Liver (tissue), 9 donors: ENCODE data around the gene KDM4C. TPM values are rescaled to one million over a fixed set of nuclear protein-coding genes. Genes with fewer than 3 reads are reported as not detected.

ENCODE experiments used
- DNase-seq: peaks from one replicate; pipeline ENCODE4 v3.0.0-alpha.2; 2017; ENCODE audit warnings: low spot score
- H3K27ac ChIP-seq, 2 donors: one replicate each; pipeline ENCODE4 v1.7.0; 2013; ENCODE audit warnings: inconsistent platforms in 2 of 2, low read length in 2 of 2, control low read depth in 1 of 2, low read depth in 1 of 2, mild to moderate bottlenecking in 1 of 2
- H3K27me3 ChIP-seq, 4 donors: one replicate each; pipeline versions ENCODE4 v1.6.1 to v1.7.0; 2013; ENCODE audit warnings: low read length in 3 of 4, inconsistent platforms in 1 of 4, mild to moderate bottlenecking in 1 of 4, moderate library complexity in 1 of 4; ENCODE audit not compliant: control insufficient read depth in 4 of 4, insufficient read depth in 4 of 4
- H3K36me3 ChIP-seq, 4 donors: one replicate each; pipeline versions ENCODE4 v1.6.1 to v1.7.0; 2013; ENCODE audit warnings: low read length in 3 of 4, mild to moderate bottlenecking in 3 of 4, low read depth in 1 of 4, moderate library complexity in 1 of 4; ENCODE audit not compliant: control insufficient read depth in 4 of 4, insufficient read depth in 3 of 4
- H3K4me1 ChIP-seq, 4 donors: one replicate each; pipeline versions ENCODE4 v1.6.1 to v1.7.0; 2013; ENCODE audit warnings: low read length in 3 of 4, mild to moderate bottlenecking in 3 of 4, moderate library complexity in 1 of 4; ENCODE audit not compliant: control insufficient read depth in 4 of 4, insufficient read depth in 4 of 4
- H3K4me3 ChIP-seq, 3 donors: one replicate each; pipeline versions ENCODE4 v1.6.1 to v1.7.0; 2013; ENCODE audit warnings: low read length in 3 of 3, control low read depth in 1 of 3, low read depth in 1 of 3, mild to moderate bottlenecking in 1 of 3
- H3K9ac ChIP-seq, 2 donors: one replicate each; pipeline ENCODE4 v1.7.0; 2013; ENCODE audit warnings: low read length in 2 of 2, mild to moderate bottlenecking in 2 of 2, moderate library complexity in 2 of 2, control low read depth in 1 of 2, low read depth in 1 of 2
- H3K9me3 ChIP-seq, 4 donors: one replicate each; pipeline versions ENCODE4 v1.6.1 to v1.7.0; 2013; ENCODE audit warnings: low read length in 3 of 4; ENCODE audit not compliant: control insufficient read depth in 4 of 4
- ATF3 ChIP-seq: IDR thresholded peaks from 2 replicates; pipeline ENCODE4 v1.6.1; 2016; ENCODE audit warnings: antibody characterized with exemption
- CTCF ChIP-seq: fragments of 150-350 bp; IDR thresholded peaks from 2 replicates; pipeline ENCODE4 v1.5.1; 2017; ENCODE audit warnings: improper control_type of control experiment, low read depth, low read length; ENCODE audit not compliant: missing input control
- FOXA1 ChIP-seq: IDR thresholded peaks from 2 replicates; pipeline ENCODE4 v1.6.1; 2016; ENCODE audit warnings: antibody characterized with exemption
- FOXA2 ChIP-seq: IDR thresholded peaks from 2 replicates; pipeline ENCODE4 v1.6.1; 2016; ENCODE audit warnings: antibody characterized with exemption
- GABPA ChIP-seq, 2 donors: IDR thresholded peaks in 1 of 2; conservative IDR thresholded peaks in 1 of 2; 2 replicates each; pipeline ENCODE4 v1.6.1; 2016; ENCODE audit warnings: antibody characterized with exemption in 2 of 2, mild to moderate bottlenecking in 1 of 2, moderate library complexity in 1 of 2
- HNF4A ChIP-seq, 2 donors: conservative IDR thresholded peaks; 2 replicates each; pipeline ENCODE4 v1.6.1; 2016; ENCODE audit warnings: antibody characterized with exemption in 2 of 2, mild to moderate bottlenecking in 2 of 2
- HNF4G ChIP-seq: IDR thresholded peaks from 2 replicates; pipeline ENCODE4 v1.6.1; 2016; ENCODE audit warnings: antibody characterized with exemption
- JUND ChIP-seq, 2 donors: IDR thresholded peaks; 2 replicates each; pipeline ENCODE4 v1.6.1; 2016; ENCODE audit warnings: antibody characterized with exemption in 2 of 2
- MAX ChIP-seq: IDR thresholded peaks from 2 replicates; pipeline ENCODE4 v1.6.1; 2016; ENCODE audit warnings: antibody characterized with exemption
- NR2F2 ChIP-seq: IDR thresholded peaks from 2 replicates; pipeline ENCODE4 v1.6.1; 2016; ENCODE audit warnings: antibody characterized with exemption
- RAD21 ChIP-seq, 2 donors: IDR thresholded peaks; 2 replicates each; pipeline ENCODE4 v1.6.1; 2016; ENCODE audit warnings: antibody characterized with exemption in 2 of 2, mild to moderate bottlenecking in 2 of 2
- REST ChIP-seq: IDR thresholded peaks from 2 replicates; pipeline ENCODE4 v1.6.1; 2016; ENCODE audit warnings: antibody characterized with exemption, mild to moderate bottlenecking
- SP1 ChIP-seq: IDR thresholded peaks from 2 replicates; pipeline ENCODE4 v1.6.1; 2018; ENCODE audit warnings: antibody characterized with exemption, mild to moderate bottlenecking
- TAF1 ChIP-seq: conservative IDR thresholded peaks from 2 replicates; pipeline ENCODE4 v1.6.1; 2016; ENCODE audit warnings: antibody characterized with exemption, mild to moderate bottlenecking
- YY1 ChIP-seq: IDR thresholded peaks from 2 replicates; pipeline ENCODE4 v1.6.1; 2016; ENCODE audit warnings: antibody characterized with exemption, mild to moderate bottlenecking
- ZBTB33 ChIP-seq: IDR thresholded peaks from 2 replicates; pipeline ENCODE4 v1.6.1; 2016; ENCODE audit warnings: antibody characterized with exemption
- WGBS: extraction: QIAGEN DNeasy Blood & Tissue Kit; methylation state at CpG from one replicate; pipeline ENCODE4 v1.1.7; 2013; 5-methylcytosine and 5-hydroxymethylcytosine counted together
- polyA plus RNA-seq, 2 donors: library from polyadenylated mRNA; stranded (reverse) in 1 of 2; unstranded in 1 of 2; fragments of 200-250 nt in 1 of 2; fragments of >200 nt in 1 of 2; fragmentation: Nextera tagmentation in 1 of 2; extraction: Ambion mirVana in 1 of 2; gene quantifications; one replicate each; pipeline versions ENCODE4 v1.2.1 to v1.2.3, GENCODE V29; 2013 to 2015
- total RNA-seq, 2 donors: library from RNA; depleted of rRNA; stranded (reverse); fragments of >200 nt; gene quantifications; one replicate each; pipeline ENCODE4 v1.2.3, GENCODE V29; 2014
- donor health status: healthy.
- donor health status: healthy.
- donor health status: healthy.
- donor health status: healthy.
- donor health status: healthy.

KDM4C gene
- total and polyA plus RNA-seq, 4 donors, result 4.3 to 40.2 (median 24.0) TPM

GRCh38 chr9:6880626-6881025 lies 122.9 kb downstream of the KDM4C start:
- peaks cover 0 to 1% (median 0%) of the 10 kb centered on the region in 4 donors for H3K4me1 ChIP-seq
- H3K9ac ChIP-seq, result no peak overlapping the region
- WGBS, result 87% methylated on average over 2 of the region's 2 CpGs

GRCh38 chr9:6884101-6884500 lies 126.3 kb downstream of the KDM4C start:
- Histone ChIP-seq H3K36me3 (peaks cover 0 to 6% (median 0%) of the 10 kb centered on the region in 4 donors), H3K27me3 (no peaks in the 10 kb centered on the region), H3K9me3 (no peaks in the 10 kb centered on the region), H3K4me1 (no peaks in the 10 kb centered on the region), H3K27ac (no peak overlapping the region), H3K9ac (no peak overlapping the region), H3K4me3 (no peak overlapping the region)
- 97% methylated on average over 5 of the region's 5 CpGs for WGBS
- no peak for TF ChIP-seq RAD21 (IDR thresholded peaks at IDR 0.05)
- no peak for TF ChIP-seq FOXA2
- TF ChIP-seq JUND (IDR thresholded peaks at IDR 0.05), result no peak
- no peak for TF ChIP-seq ATF3
- TF ChIP-seq TAF1, result no peak
- no peak for TF ChIP-seq HNF4G
- no peak for DNase-seq

More at GRCh38 chr9:6880626-6881025, 122.9 kb downstream of the KDM4C start:
- Histone ChIP-seq H3K36me3 (no peaks in the 10 kb centered on the region), H3K9me3 (no peaks in the 10 kb centered on the region), H3K4me3 (no peak overlapping the region), H3K27me3 (no peaks in the 10 kb centered on the region), H3K27ac (no peak overlapping the region)
- no peak for DNase-seq
- TF ChIP-seq ATF3 (no peak), JUND (IDR thresholded peaks at IDR 0.05) (no peak), GABPA (IDR thresholded peaks at IDR 0.05 in 1 of 2, conservative IDR thresholded peaks at IDR 0.05 in 1 of 2) (no peak)

GRCh38 chr9:6884990-6885389 lies 127.2 kb downstream of the KDM4C start:
- H3K27me3 ChIP-seq, result no peaks in the 10 kb centered on the region
- H3K4me1 ChIP-seq, result no peaks in the 10 kb centered on the region
- no peak overlapping the region for H3K9ac ChIP-seq
- WGBS, result 94% methylated on average over 2 of the region's 2 CpGs
- peaks cover 0 to 6% (median 0%) of the 10 kb centered on the region in 4 donors for H3K36me3 ChIP-seq
- no peak overlapping the region for H3K27ac ChIP-seq
- DNase-seq, result no peak
- TF ChIP-seq REST (no peak), YY1 (no peak), FOXA2 (no peak), NR2F2 (no peak), SP1 (no peak), HNF4A (conservative IDR thresholded peaks at IDR 0.05) (no peak), ATF3 (no peak), MAX (no peak), ZBTB33 (no peak), CTCF (no peak), HNF4G (no peak), FOXA1 (no peak)
- no peak overlapping the region for H3K4me3 ChIP-seq
- H3K9me3 ChIP-seq, result no peaks in the 10 kb centered on the region
